ENCODE results near the gene LRRC8C.
"Not testable (repeated sequence)": the region's sequence is repeated elsewhere in the genome, so short reads cannot be mapped to it uniquely, and the experiment has no call there.

Gene LRRC8C

GRCh38 chr1:89632657-89633247 is at the start of gene LRRC8C:
TSS of gene LRRC8C (plus strand) at chr1:89633120. CDS start at chr1:89686474, 53,354 bp downstream.
- peak; percentile 31 to 74 for DNase-seq

GRCh38 chr1:89584211-89584610 is 48.7 kb upstream of the LRRC8C start:
- no peak for DNase-seq

GRCh38 chr1:89584781-89585180 is 48.1 kb upstream of the LRRC8C start:
- no peak for DNase-seq

- DNase-seq = no peak
These were observed 45.2 kb upstream of the LRRC8C start for GRCh38 chr1:89587729-89588161.

GRCh38 chr1:89588480-89588879 is 44.4 kb upstream of the LRRC8C start:
- DNase-seq = no peak

- no peak for DNase-seq
These were observed 43.4 kb upstream of the LRRC8C start for GRCh38 chr1:89589515-89589914.

GRCh38 chr1:89590341-89591080 is 42.4 kb upstream of the LRRC8C start:
- no peak for DNase-seq

GRCh38 chr1:89592861-89593302 is 40.0 kb upstream of the LRRC8C start:
- not testable (repeated sequence) for DNase-seq

GRCh38 chr1:89594096-89594740 is 38.7 kb upstream of the LRRC8C start:
- no peak for DNase-seq

- no peak for DNase-seq
These were observed 36.2 kb upstream of the LRRC8C start for GRCh38 chr1:89596698-89597097.

- peak in 1 of 2 experiments; percentile 55 for DNase-seq
These were observed 34.2 kb upstream of the LRRC8C start for GRCh38 chr1:89598450-89599331.

- DNase-seq = no peak
These were observed 33.6 kb upstream of the LRRC8C start for GRCh38 chr1:89599332-89599630.

- peak in 1 of 2 experiments; percentile 43 for DNase-seq
These were observed 32.3 kb upstream of the LRRC8C start for GRCh38 chr1:89600451-89601224.

GRCh38 chr1:89602871-89603404 is 30.0 kb upstream of the LRRC8C start:
- no peak for DNase-seq

GRCh38 chr1:89603651-89604413 is 29.1 kb upstream of the LRRC8C start:
- DNase-seq = no peak

- no peak for DNase-seq
These were observed 28.5 kb upstream of the LRRC8C start for GRCh38 chr1:89604414-89604735.

- no peak for DNase-seq
These were observed 27.2 kb upstream of the LRRC8C start for GRCh38 chr1:89605692-89606091.

GRCh38 chr1:89606227-89606980 is 26.5 kb upstream of the LRRC8C start:
- no peak for DNase-seq

GRCh38 chr1:89607156-89607555 is 25.8 kb upstream of the LRRC8C start:
- no peak for DNase-seq

GRCh38 chr1:89607586-89608318 is 25.2 kb upstream of the LRRC8C start:
- DNase-seq = no peak

Data from NCI-H524 (cell line).